ENCODE results near the gene NTRK2. TPM values are rescaled to one million over a fixed set of nuclear protein-coding genes. Genes with fewer than 3 reads are reported as not detected.

Gene NTRK2
- total RNA-seq, 1 donor from 2014 or later, result 16.0 TPM

- Histone ChIP-seq H3K4me3 (no peak overlapping the region), H3K27me3 (no peaks in the 10 kb centered on the region), H3K36me3 (no peaks in the 10 kb centered on the region), H3K9me3 (no peaks in the 10 kb centered on the region), H3K27ac (no peak overlapping the region), H3K4me1 (peaks cover 12% of the 10 kb centered on the region)
- TF ChIP-seq POLR2A (IDR thresholded peaks at IDR 0.05) (no peak), CTCF (IDR thresholded peaks at IDR 0.05) (no peak), POLR2AphosphoS5 (IDR thresholded peaks at IDR 0.05; ENCODE audit: insufficient read depth in 1 of 2, low read depth in 1 of 2) (no peak)
- intact Hi-C loops (cut with DNase I), result no loop called here
- no peak for DNase-seq (ENCODE audit: extremely low spot score in 2 of 2)
These were observed 78.6 kb downstream of the NTRK2 start for GRCh38 chr9:84748112-84748511.

GRCh38 chr9:84750152-84750865 is 80.8 kb downstream of the NTRK2 start:
- H3K4me3 ChIP-seq, result no peak overlapping the region
- peaks cover 12% of the 10 kb centered on the region for H3K4me1 ChIP-seq
- TF ChIP-seq POLR2A (IDR thresholded peaks at IDR 0.05) (no peak), POLR2AphosphoS5 (IDR thresholded peaks at IDR 0.05; ENCODE audit: insufficient read depth in 1 of 2, low read depth in 1 of 2) (peak in 1 of 2 donors; percentile 25), CTCF (IDR thresholded peaks at IDR 0.05) (no peak)
- H3K9me3 ChIP-seq, result no peaks in the 10 kb centered on the region
- intact Hi-C loops (cut with DNase I), result no loop called here
- no peak for DNase-seq (ENCODE audit: extremely low spot score in 2 of 2)
- no peaks in the 10 kb centered on the region for H3K27me3 ChIP-seq
- H3K36me3 ChIP-seq, result no peaks in the 10 kb centered on the region
- H3K27ac ChIP-seq, result no peak overlapping the region

- H3K4me3 ChIP-seq, result no peak overlapping the region
- intact Hi-C loops (cut with DNase I), result no loop called here
- no peaks in the 10 kb centered on the region for H3K27me3 ChIP-seq
- H3K9me3 ChIP-seq, result no peaks in the 10 kb centered on the region
- H3K27ac ChIP-seq, result no peak overlapping the region
- no peak for DNase-seq (ENCODE audit: extremely low spot score in 2 of 2)
- H3K4me1 ChIP-seq, result peaks cover 26% of the 10 kb centered on the region
- H3K36me3 ChIP-seq, result no peaks in the 10 kb centered on the region
- TF ChIP-seq CTCF (IDR thresholded peaks at IDR 0.05) (no peak), POLR2AphosphoS5 (IDR thresholded peaks at IDR 0.05; ENCODE audit: insufficient read depth in 1 of 2, low read depth in 1 of 2) (no peak), POLR2A (IDR thresholded peaks at IDR 0.05) (no peak)
These were observed 82.4 kb downstream of the NTRK2 start for GRCh38 chr9:84751921-84752320.

- H3K4me3 ChIP-seq, result no peak overlapping the region
- H3K27me3 ChIP-seq, result no peaks in the 10 kb centered on the region
- intact Hi-C loops (cut with DNase I), result no loop called here
- no peaks in the 10 kb centered on the region for H3K36me3 ChIP-seq
- TF ChIP-seq POLR2A (IDR thresholded peaks at IDR 0.05) (no peak), POLR2AphosphoS5 (IDR thresholded peaks at IDR 0.05; ENCODE audit: insufficient read depth in 1 of 2, low read depth in 1 of 2) (no peak), CTCF (IDR thresholded peaks at IDR 0.05) (no peak)
- H3K27ac ChIP-seq, result no peak overlapping the region
- H3K4me1 ChIP-seq, result peaks cover 26% of the 10 kb centered on the region
- H3K9me3 ChIP-seq, result no peaks in the 10 kb centered on the region
- DNase-seq (ENCODE audit: extremely low spot score in 2 of 2), result no peak
These were observed 84.9 kb downstream of the NTRK2 start for GRCh38 chr9:84754461-84754860.

- Histone ChIP-seq H3K4me3 (no peak overlapping the region), H3K27me3 (no peaks in the 10 kb centered on the region), H3K27ac (no peak overlapping the region), H3K36me3 (no peaks in the 10 kb centered on the region), H3K4me1 (peaks cover 23% of the 10 kb centered on the region), H3K9me3 (no peaks in the 10 kb centered on the region)
- DNase-seq (ENCODE audit: extremely low spot score in 2 of 2), result no peak
- TF ChIP-seq POLR2AphosphoS5 (IDR thresholded peaks at IDR 0.05; ENCODE audit: insufficient read depth in 1 of 2, low read depth in 1 of 2) (no peak), CTCF (IDR thresholded peaks at IDR 0.05) (no peak), POLR2A (IDR thresholded peaks at IDR 0.05) (no peak)
- intact Hi-C loops (cut with DNase I), result no loop called here
These were observed 85.4 kb downstream of the NTRK2 start for GRCh38 chr9:84754881-84755280.

All from vagina (tissue), 2 donors.